Brain microvascular endothelial cell (primary cell): Measurements from ENCODE around the gene DOK1.

Experiments
- DNase-seq: peaks from one replicate; pipeline ENCODE4 v3.0.0-alpha.2; 2020
- H3K27ac ChIP-seq: fragments of 250-450 bp; sonication (Bioruptor Pico); 2 replicates; pipeline ENCODE4 v1.5.1; 2020; ENCODE audit warnings: mild to moderate bottlenecking, moderate library complexity
- H3K27me3 ChIP-seq: fragments of 250-450 bp; sonication (Bioruptor Pico); replicated peaks from 2 replicates; pipeline ENCODE4 v1.5.1; 2020; ENCODE audit warnings: mild to moderate bottlenecking
- H3K36me3 ChIP-seq: fragments of 250-450 bp; sonication (Bioruptor Pico); replicated peaks from 2 replicates; pipeline ENCODE4 v1.5.1; 2020; ENCODE audit warnings: mild to moderate bottlenecking
- H3K4me3 ChIP-seq: 2 replicates; pipeline ENCODE4 v1.5.1; 2011; ENCODE audit warnings: low read depth, mild to moderate bottlenecking, control low read depth, low read length, moderate library complexity
- in situ Hi-C: cut with HindIII; loops from 2 replicates; pipeline ENCODE4 v1.10.0; 2017; ENCODE audit warnings: low sequenced_read_pairs, low pct_ligation_motif_present
- TF ChIP-seq, protein P1 (sequence below): IDR thresholded peaks from 2 replicates; pipeline ENCODE4 v1.5.1; 2011; ENCODE audit warnings: low read depth, mild to moderate bottlenecking, moderate library complexity, low read length, control low read depth, inconsistent platforms; ENCODE audit errors: missing control alignments

DOK1 gene

DNA sequence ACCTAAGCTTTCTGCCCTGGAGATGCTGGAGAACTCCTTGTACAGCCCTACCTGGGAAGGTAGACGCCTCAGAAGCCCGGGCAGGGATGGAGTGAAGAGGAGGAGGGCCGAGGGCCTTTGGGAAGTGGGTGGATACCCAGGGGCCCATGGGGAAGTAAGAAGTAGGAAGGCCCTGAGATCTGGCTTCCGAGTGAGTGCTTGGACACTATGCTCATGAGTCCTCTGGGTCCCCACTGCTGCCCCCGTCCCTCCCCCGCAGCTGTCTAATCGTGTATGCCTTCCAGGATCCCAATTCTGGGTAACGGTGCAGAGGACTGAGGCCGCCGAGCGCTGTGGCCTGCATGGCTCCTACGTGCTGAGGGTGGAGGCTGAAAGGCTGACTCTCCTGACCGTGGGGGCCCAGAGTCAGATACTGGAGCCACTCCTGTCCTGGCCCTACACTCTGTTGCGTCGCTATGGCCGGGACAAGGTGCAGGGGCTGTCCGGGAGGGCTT is 1.1 kb downstream of the DOK1 start:
- in situ Hi-C loops, result no loop called here
- Histone ChIP-seq H3K36me3 (peaks cover 6% of the 10 kb centered on the region), H3K27me3 (no peaks in the 10 kb centered on the region), H3K4me3 (peak overlapping the region; percentile 90), H3K27ac (no peak overlapping the region)
- TF ChIP-seq, protein P1, sequence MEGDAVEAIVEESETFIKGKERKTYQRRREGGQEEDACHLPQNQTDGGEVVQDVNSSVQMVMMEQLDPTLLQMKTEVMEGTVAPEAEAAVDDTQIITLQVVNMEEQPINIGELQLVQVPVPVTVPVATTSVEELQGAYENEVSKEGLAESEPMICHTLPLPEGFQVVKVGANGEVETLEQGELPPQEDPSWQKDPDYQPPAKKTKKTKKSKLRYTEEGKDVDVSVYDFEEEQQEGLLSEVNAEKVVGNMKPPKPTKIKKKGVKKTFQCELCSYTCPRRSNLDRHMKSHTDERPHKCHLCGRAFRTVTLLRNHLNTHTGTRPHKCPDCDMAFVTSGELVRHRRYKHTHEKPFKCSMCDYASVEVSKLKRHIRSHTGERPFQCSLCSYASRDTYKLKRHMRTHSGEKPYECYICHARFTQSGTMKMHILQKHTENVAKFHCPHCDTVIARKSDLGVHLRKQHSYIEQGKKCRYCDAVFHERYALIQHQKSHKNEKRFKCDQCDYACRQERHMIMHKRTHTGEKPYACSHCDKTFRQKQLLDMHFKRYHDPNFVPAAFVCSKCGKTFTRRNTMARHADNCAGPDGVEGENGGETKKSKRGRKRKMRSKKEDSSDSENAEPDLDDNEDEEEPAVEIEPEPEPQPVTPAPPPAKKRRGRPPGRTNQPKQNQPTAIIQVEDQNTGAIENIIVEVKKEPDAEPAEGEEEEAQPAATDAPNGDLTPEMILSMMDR, result no peak
- no peak for DNase-seq

- TF ChIP-seq, protein P1, result no peak
- H3K4me3 ChIP-seq, result no peak overlapping the region
- peaks cover 6% of the 10 kb centered on the region for H3K36me3 ChIP-seq
- in situ Hi-C loops, result no loop called here
- H3K27me3 ChIP-seq, result no peaks in the 10 kb centered on the region
- no peak overlapping the region for H3K27ac ChIP-seq
- DNase-seq, result no peak
These were observed 1.6 kb downstream of the DOK1 start for GRCh38 chr2:74556159-74556558.

DNA sequence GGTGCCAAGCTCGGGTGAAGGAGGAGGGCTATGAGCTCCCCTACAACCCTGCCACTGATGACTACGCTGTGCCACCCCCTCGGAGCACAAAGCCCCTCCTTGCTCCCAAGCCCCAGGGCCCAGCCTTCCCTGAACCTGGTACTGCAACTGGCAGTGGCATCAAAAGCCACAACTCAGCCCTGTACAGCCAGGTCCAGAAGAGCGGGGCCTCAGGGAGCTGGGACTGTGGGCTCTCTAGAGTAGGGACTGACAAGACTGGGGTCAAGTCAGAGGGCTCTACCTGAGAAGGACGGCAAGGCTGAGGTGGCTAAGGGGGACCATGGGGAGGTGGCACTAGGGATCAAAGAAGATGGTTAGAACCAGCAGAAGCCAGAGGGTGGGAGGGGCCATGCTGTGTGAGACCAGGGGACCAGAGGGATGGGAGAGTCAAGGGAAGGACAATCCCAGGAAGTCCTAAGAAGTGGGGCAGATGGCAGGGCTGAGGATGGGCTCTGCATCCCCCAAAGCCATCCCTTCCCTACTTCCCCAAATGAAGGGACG is 2.4 kb downstream of the DOK1 start:
- in situ Hi-C loops, result no loop called here
- H3K36me3 ChIP-seq, result peaks cover 6% of the 10 kb centered on the region
- H3K27ac ChIP-seq, result no peak overlapping the region
- TF ChIP-seq, protein P1, result no peak
- no peaks in the 10 kb centered on the region for H3K27me3 ChIP-seq
- DNase-seq, result no peak
- no peak overlapping the region for H3K4me3 ChIP-seq

DNA sequence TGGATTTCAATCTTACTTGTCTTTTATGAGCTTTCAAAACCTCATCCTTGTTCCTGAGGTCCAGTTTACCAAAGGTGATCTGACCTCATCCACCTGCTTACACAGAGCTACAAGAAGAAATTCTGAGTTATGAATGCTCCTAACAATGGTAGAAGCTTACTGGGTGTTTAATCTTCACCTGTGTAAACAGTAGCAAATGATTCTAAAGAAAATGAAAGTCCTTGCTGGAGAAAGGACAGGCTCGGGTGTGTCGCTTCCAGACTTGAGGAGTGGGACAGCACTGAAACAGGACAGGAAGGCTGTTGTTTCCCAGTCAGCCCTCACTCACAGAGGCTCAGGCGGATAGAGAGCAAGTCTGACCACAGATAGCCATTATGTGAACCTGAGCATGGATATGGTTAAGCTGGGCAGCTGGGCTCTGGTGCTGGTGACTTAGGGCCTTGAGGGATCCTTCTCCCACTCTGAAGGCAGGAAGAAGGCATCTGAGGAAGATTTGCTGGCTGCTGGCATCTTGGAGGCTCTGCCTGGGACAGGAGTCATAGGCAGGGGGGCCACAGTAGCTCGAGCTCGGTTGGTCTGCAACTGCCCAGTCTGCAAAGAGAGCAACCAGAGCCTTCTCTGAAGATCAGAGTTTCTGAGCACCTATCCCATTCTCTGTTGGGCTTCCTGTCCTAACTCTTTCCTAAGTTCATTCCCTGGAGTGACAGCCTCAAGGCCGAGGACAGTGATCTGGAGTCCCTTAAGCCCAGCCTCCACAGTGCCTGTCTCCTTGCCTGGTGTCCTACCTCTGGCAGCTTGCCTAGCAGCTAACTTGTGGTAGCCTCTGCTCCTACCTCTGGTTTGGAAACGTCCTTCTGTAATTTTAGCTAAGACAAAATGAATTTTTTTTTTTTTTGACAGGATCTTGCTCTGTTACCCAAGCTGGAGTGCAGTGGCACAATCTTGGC is 4.0 kb downstream of the DOK1 start:
- TF ChIP-seq, protein P1, result no peak
- H3K36me3 ChIP-seq, result peaks cover 6% of the 10 kb centered on the region
- no peak for DNase-seq
- H3K4me3 ChIP-seq, result no peak overlapping the region
- in situ Hi-C loops, result no loop called here
- no peaks in the 10 kb centered on the region for H3K27me3 ChIP-seq
- no peak overlapping the region for H3K27ac ChIP-seq

GRCh38 chr2:74559912-74560311 is 5.4 kb downstream of the DOK1 start:
- no peak overlapping the region for H3K4me3 ChIP-seq
- in situ Hi-C loops, result no loop called here
- peaks cover 6% of the 10 kb centered on the region for H3K36me3 ChIP-seq
- H3K27me3 ChIP-seq, result no peaks in the 10 kb centered on the region
- TF ChIP-seq, protein P1, result no peak
- no peak overlapping the region for H3K27ac ChIP-seq
- DNase-seq, result no peak
